ENCODE data around the gene PAWR.
"Not testable (repeated sequence)": the region's sequence is repeated elsewhere in the genome, so short reads cannot be mapped to it uniquely, and the experiment has no call there.

The PAWR gene

GRCh38 chr12:79546466-79547043 lies 144.2 kb downstream of the PAWR start:
- H3K36me3 ChIP-seq (ENCODE audit: control insufficient read depth, insufficient read depth, low read length, severe bottlenecking): no peaks in the 10 kb centered on the region
- H3K4me3 ChIP-seq (ENCODE audit: low read length): no peak overlapping the region
- H3K27me3 ChIP-seq (replicated peaks; ENCODE audit: control insufficient read depth, insufficient read depth, low read length): no peaks in the 10 kb centered on the region
- H3K9ac ChIP-seq (ENCODE audit: low read length): peak overlapping the region; percentile 73
- DNase-seq (ENCODE audit: low read depth): peak; percentile 20
- peaks cover 9% of the 10 kb centered on the region for H3K9me3 ChIP-seq (ENCODE audit: control insufficient read depth, low read length)
- peaks cover 22% of the 10 kb centered on the region for H3K4me1 ChIP-seq (ENCODE audit: control insufficient read depth, insufficient read depth, low read length)

GRCh38 chr12:79544439-79544838 lies 146.3 kb downstream of the PAWR start:
- not testable (repeated sequence) for H3K27me3 ChIP-seq (replicated peaks; ENCODE audit: control insufficient read depth, insufficient read depth, low read length); H3K9me3 ChIP-seq (ENCODE audit: control insufficient read depth, low read length); H3K36me3 ChIP-seq (ENCODE audit: control insufficient read depth, insufficient read depth, low read length, severe bottlenecking); DNase-seq (ENCODE audit: low read depth); H3K4me3 ChIP-seq (ENCODE audit: low read length); H3K9ac ChIP-seq (ENCODE audit: low read length)
- peaks cover 22% of the 10 kb centered on the region for H3K4me1 ChIP-seq (ENCODE audit: control insufficient read depth, insufficient read depth, low read length)

- no peaks in the 10 kb centered on the region for H3K27me3 ChIP-seq (replicated peaks; ENCODE audit: control insufficient read depth, insufficient read depth, low read length)
- no peaks in the 10 kb centered on the region for H3K9me3 ChIP-seq (ENCODE audit: control insufficient read depth, low read length)
- H3K4me1 ChIP-seq (ENCODE audit: control insufficient read depth, insufficient read depth, low read length): no peaks in the 10 kb centered on the region
- DNase-seq (ENCODE audit: low read depth): no peak
- H3K36me3 ChIP-seq (ENCODE audit: control insufficient read depth, insufficient read depth, low read length, severe bottlenecking): no peaks in the 10 kb centered on the region
- H3K9ac ChIP-seq (ENCODE audit: low read length): no peak overlapping the region
- H3K4me3 ChIP-seq (ENCODE audit: low read length): no peak overlapping the region
Observed at GRCh38 chr12:79537675-79538074, 153.1 kb downstream of the PAWR start.

- no peak overlapping the region for H3K4me3 ChIP-seq (ENCODE audit: low read length)
- H3K27me3 ChIP-seq (replicated peaks; ENCODE audit: control insufficient read depth, insufficient read depth, low read length): no peaks in the 10 kb centered on the region
- H3K9ac ChIP-seq (ENCODE audit: low read length): no peak overlapping the region
- DNase-seq (ENCODE audit: low read depth): no peak
- no peaks in the 10 kb centered on the region for H3K36me3 ChIP-seq (ENCODE audit: control insufficient read depth, insufficient read depth, low read length, severe bottlenecking)
- no peaks in the 10 kb centered on the region for H3K9me3 ChIP-seq (ENCODE audit: control insufficient read depth, low read length)
- no peaks in the 10 kb centered on the region for H3K4me1 ChIP-seq (ENCODE audit: control insufficient read depth, insufficient read depth, low read length)
Observed at GRCh38 chr12:79535751-79536150, 155.0 kb downstream of the PAWR start.
